Stimulated activated CD4-positive, alpha-beta T cell treated with anti-CD3 and anti-CD28 coated beads, Interleukin-2, amount 100 ng/mL, for 4 hours (primary cell): ENCODE measurements around the gene CTSC.
"Not testable (repeated sequence)": the region's sequence is repeated elsewhere in the genome, so short reads cannot be mapped to it uniquely, and the experiment has no call there.

Source experiments
- DNase-seq: peaks from one replicate; pipeline ENCODE4 v3.0.0-alpha.2; 2020; ENCODE audit warnings: low read depth

The CTSC gene

DNA sequence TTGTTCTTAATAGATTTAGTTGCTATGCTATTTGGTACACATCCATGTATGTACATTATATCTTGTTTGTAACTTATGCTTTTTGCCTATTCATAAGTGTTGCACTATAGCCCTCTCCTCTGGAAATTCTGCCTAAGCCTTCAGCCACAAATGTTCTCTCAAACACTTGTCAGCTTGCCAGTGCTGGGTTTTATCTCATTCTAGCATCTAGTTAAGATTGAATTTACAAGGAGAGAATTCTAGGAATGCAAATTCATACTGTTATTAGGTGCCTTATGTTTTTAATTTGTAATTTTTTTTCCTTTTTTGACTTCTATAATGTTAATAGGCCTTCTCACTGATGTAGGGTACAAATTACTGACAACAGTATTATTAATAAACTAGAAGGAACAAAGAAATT is 14.6 kb upstream of the CTSC start:
- no peak for DNase-seq

DNA sequence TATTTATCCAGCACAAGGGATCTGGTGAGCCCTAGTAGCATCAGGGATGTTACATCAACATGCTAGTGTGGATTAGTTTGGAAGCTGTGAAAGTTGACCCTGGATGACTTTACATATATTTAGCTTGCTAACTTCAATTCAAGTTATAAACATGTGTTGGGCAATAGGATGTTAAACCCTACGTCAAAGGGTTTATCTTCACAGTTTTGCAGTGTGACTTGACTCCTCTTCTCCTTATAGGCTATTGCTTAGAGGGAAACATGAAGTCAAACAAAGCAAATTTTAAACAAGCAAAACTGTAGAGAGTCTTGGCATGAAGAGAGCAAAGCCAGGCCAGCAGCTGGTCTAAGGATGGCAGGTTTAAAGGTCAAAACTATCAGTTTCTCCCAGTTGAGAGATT is 11.3 kb upstream of the CTSC start:
- no peak for DNase-seq

DNA sequence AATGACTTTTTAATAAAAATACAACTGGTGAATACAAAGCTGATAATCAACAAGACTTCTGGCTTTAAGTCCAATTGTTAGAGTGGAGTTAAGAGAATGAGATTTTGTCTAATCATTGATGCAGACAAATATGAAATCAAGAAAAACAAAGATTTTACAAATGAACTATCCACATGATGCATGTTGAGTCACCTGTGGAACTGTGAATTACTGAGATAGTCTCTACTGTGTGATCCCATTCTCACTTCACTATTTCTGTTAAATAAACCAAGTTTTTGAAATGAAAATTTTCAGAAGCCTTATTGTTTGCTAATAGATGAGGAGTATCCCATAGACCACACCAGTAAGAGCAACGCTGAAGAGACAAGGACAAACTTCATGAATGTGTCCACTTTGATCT is 8.4 kb upstream of the CTSC start:
- DNase-seq = no peak

DNA sequence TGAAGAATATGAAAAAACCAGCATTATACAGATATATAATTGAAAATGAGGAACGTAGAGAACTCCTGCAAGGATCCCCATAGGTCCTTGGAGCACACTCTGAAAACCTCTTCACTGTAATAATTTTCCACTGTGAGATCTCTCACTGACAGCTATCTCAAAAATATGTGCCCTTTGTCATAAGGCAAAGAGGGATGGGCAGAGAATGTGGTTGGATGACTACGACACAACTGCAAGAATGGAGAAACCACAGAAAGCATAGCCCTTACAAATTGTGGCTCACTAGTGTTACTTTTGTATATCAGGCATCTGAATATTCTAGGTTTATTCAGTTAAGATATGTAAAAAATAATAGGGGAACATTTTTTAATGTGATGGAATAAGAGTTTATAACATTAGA is 7.9 kb upstream of the CTSC start:
- no peak for DNase-seq

DNA sequence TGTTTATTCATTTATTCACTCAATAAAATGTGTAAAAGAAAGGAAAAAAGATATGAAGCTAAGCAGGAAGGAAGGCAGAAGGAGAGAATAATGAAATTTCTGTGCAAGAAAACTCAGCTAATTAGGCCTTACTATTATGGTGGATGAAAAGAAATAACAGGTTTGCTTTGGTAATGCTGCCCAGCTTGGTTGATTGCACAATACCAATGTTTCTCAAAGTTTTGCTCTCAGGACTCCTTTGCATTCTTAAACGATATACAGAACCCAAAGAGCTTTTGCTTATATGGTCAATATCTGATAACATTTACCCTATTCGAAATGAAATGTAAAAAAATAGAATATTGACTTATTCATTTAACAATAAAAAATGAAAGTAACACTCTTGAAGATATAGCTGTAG is 7.3 kb upstream of the CTSC start:
- no peak for DNase-seq

DNA sequence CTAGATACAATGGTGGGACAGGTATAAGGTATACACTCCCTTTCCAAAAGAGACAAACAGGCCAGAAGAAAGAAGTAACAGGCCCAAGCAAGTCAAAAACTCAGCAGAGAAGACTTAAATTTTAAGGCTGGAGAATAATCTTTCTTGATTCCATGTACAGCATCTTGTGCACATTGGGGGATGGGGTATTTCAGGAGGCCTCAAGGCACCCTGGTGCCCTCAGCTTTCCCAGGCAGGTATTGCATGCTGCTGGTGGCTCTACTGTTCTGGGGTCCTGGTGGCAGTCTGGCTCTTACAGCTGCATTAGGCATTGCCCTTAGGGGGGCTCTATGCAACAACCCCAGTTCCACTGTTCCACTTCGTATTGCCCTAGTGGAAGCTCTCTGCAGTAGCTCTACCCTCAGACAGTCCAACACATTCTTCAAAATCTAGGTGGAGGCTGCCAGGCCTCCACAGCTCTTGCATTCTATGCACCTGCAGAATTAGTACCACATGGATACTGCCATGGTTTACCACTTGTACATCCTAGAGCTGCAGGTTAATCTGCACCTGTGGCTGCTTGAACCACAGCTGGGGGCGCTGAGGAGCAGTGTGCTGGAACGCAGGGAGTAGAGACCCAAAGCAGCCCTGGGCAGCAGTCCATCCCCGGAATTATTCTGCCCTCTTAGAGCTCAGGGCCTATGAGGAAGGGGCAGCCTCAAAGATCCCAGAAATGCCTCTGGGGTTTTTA is 4.2 kb upstream of the CTSC start:
- no peak for DNase-seq

DNA sequence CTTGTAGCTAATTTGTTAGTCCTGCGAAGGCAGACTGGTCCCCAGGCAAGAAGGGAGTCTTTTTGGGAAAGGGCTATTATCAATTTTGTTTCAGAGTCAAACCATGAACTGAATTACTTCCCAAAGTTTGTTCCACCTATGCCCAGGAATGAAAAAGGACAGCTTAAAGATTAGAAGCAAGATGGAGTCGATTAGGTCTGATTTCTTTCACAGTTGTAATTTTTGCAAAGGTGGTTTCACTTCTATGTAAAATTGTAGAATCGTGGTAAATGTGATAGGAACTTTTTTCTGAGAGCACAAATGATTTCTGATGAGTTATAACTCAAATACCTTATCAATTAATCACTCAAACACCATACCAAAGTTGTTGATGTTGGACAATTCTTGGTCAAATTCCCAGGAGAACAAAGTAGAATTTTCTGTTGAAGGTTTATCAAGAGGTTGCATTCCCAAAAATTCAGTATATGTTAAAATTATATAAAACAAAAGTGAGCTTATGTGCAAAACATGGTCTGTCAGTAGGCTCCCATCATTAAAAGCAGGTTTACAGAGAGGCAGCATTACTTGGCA is 2.9 kb upstream of the CTSC start:
- DNase-seq = no peak

DNA sequence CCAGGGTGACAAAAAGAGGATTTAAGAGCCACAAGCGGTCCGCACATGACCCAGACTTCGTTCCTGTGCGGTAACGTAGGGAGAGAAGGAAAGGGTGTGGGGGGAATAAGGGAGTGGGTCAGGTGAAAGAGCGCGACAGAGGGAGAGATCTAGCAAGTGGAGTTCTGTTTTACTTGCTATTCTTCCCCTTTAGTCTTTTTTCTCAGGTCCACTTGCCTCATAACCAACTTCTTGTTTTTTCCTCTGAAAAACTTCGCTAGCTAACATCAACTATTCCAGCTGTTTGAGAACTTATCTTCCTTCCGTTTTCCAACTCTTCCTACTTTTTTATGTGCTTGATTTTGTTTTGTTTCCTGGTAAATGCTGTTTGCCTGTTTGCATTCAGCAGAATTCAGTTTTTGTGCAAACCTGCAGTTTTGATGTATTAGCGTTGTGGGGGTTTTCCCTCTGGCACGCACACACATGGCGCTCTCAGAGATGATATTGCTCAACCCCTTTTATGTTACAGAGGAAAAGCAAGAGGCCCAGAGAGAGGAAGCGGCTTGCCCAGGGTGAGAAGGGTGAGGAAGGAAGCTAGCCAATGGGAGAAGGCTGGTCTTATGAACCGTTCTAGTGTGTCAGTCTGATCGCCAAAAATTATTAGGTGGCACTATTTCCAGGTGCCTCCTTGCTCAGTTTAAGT is 592 bp upstream of the CTSC start:
- DNase-seq = peak; percentile 31

DNA sequence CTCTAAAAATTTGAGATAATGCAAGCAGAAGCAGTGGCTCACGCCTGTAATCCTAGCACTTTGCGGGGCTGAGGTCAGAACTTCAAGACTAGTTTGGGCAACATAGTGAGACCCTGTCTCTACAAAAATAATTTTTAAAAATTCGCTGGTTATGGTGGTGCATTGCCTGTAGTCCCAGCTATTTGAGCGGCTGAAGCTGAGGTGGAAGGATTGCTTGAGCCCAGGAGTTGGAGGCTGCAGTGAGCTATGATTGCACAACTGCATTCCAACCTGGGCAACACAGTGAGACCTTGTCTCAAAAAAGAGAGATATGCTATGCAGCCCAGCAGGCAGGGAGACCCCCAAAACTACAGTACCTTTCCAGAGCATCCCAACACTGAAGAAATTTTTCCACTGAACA is 2.3 kb downstream of the CTSC start:
- no peak for DNase-seq

DNA sequence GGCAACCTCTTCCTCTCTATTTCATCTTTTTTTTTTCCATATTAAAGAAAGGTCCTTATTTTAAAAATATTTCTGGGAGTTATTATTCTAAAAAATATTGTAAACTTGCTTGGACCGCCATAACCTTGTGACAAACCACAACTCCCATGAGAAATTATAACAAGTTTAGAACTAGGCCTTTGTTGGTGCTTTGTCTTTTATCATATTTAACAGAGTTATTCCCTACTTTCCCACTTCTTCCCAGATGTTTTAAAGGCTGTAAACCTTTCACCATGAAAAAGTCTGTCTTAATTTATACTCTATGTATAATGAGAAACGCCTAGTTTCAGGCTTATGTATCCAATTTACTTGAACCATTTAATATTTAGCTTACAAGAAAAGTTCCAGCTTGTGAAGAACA is 3.7 kb downstream of the CTSC start:
- no peak for DNase-seq

DNA sequence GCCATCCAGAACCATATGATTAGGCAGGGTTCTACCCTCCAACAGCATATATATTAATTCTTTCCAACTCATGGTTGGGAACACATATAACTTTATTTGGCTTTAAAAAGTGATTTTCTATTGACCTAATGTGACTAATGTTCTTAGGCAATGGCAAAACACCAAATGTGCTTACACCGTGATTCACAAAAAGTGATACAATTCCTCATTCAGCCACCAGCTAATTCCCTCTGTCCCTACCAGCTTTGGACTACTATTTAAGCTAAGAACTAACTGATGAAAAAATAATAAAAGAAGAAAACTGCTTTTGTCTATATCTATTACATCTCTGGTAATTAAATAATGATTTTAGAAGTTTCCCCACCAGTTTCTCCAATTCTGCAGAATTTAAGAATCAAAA is 4.7 kb downstream of the CTSC start:
- DNase-seq = no peak

DNA sequence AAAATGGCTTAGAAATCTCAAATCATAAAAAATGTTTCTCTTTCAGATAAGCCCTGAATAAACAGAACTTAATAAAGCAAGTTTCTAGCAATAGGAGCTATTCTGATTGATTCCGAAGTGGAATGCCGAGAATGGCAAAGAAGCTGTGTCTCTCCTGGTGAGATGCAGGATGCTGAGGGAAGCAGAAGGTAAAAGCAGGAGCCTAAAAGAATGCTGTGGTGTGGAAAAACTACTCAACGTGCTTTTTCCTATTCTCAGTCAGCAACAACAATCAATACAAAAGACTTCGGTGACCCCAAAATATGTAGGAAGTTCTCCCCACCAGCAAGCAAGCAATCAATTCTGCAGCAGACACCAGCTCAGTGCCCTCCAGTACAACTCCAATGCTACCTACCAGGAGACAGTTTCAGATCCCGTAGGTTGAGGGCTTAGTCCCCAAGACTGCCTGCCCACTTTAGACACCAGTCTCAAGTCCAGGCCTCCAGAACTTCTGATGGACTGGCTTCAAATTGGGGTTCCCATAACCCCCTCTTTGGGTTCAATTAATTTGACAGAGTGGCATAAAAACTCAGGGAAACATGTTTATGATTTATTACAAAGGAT is 6.6 kb downstream of the CTSC start:
- no peak for DNase-seq

DNA sequence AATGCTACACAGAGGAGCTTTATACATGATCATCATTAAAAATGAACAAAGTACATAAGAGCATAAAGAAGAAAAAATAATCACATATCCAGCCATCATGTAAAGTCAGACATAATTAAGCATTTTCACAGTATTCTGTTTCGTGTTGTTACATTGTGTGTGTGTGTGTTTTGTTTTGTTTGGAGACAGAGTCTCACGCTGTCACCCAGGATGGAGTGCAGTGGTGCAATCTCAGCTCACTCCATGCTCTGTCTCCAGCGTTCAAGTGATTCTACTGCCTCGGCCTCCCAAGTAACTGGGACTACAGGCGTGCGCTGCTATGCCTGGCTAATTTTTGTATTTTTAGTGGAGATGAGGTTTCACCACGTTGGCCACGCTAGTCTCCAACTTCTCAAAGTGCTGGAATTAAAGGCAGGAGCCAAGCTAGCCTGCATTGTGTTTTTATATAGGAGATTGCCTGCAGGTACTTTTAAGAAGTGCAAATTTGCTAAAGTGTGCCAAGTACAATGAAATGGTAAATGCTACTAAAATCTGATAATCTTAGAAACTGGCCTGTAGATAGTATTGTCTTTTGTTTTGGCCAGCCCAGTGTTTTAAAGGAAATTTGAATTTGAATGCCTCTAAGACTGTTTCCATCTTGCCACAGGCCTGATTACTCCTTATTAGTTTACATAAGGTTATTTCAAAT is 7.8 kb downstream of the CTSC start:
- DNase-seq = no peak

DNA sequence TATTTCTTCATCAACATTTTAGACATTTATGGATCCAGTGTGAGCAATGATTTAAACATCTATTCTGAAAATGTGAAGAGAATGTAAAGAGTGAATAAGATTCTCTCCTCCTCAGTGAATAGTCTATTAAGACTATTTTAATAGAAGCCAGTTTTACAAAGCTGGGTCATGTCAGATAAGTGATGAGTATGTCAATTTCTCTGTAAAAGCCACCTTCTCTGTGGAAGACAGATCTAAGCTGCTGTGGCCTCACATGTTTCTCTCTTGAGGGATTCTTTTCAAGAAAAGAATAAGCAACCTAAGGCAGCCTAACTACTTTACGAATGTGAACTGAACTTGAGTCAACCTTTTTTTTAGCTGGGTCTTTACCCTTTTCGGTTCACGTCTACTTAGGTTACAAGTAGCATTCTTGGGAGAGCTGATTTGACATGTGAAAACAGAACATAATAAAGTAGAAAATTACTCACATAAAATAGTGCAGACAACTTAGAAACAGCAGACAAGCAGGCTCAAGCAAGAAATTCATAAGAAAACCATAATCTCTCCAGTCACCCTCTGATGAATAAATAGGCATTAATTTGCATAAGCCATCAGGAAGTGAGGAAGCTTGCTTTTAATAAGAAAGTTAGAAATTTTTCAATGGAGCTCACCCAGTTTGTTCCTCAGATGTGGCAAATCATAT is 9.9 kb downstream of the CTSC start:
- no peak for DNase-seq

DNA sequence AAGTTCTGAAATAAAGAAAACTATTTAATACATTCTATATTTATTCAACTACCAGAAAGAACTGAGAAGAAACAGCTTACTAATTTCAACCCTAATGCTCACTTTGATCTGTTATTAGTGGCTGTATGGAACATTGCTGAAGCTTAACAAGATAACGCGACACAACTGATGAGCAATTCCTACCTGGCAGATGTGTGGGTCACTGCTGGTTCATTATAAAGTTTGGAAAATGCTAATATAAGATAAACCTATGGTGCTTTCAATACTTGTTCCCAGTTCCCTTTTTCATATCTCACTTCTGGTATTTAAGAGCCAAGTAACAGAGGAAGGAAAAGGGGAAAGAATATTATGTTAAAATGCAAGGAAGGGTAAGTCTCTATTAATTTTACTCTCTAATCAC is 10.5 kb downstream of the CTSC start:
- no peak for DNase-seq

DNA sequence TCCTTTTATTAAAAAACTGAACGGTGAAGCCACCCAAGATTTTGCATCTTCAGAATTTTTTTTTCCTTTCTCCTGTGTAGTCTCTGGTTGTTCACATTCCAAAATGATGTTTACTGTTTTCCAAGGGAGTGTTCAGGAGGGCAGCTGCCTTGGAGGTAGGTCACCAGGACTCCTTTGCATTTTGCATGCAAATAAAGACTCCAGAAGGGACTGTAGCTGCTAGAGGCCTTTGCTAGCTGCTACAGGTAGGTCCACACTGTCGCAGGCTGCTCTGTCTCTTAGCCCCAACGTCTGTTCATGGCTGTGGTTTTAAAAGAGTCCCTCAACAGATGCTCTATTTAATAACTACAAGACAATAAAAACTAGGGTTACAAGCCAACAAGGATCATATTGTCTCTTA is 11.4 kb downstream of the CTSC start:
- DNase-seq = no peak

DNA sequence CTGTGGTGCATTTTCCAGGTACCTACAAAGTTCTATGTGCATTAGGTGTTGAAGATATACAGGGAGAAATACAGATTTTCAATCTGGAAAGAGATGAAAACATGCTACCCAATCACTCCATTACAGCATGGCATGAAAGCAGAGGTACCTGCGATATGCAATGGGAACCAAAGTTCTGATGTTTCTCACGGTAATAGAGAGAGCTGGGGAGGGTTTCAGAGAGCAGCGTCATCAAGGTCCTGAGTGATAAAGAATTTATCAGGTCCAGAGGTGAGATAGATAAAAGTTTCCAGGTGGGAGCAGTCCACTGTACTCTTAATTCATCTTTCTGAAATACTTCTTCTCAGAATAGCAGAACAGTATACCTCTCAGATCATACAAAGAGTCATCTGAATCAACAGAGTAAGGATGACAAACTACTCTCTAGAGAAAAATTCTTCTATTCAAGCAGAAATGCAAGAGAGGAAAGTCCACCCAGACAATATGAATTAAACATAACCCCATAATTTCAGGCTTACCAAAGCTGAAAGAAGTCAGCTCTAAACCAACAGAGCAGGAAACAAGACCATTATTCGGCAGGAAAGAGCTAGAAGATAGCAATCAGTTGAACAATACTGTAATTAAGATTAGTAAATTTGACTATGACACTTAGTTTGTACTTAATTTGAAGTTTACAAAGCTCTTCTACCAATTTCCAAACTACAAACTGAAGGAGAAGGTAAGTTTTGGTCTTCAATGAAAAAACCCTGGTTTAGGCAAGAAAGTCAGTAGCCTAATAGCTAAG is 12.8 kb downstream of the CTSC start:
- DNase-seq = no peak

DNA sequence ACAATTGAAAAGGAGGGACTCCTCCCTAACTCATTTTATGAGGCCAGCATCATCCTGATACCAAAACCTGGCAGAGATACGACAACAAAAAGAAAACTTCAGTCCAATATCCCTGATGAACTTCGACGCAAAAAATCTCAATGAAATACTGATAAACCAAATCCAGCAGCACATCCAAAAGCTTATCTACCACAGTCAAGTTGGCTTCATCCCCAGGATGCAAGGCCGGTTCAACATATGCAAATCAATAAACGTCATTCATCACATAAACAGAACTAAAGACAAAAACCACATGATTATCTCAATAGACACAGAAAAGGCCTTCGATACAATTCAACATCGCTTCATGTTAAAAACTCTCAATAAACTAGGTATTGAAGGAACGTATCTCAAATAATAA is 14.7 kb downstream of the CTSC start:
- DNase-seq = not testable (repeated sequence)

DNA sequence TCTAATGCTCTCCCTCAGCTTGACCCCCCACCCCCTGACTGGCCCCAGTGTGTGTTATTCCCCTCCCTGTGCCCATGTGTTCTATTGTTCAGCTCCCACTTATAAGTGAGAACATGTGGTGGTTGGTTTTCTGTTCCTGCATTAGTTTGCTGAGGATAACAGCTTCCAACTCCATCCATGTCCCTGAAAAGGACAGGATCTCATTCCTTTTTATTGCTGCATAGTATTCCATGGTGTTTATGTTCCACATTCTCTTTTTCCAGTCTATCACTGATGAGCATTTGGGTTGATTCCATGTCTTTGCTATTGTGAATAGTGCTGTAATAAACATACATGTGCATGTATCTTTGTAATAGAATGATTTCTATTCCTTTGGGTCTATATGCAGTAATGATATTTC is 16.1 kb downstream of the CTSC start:
- not testable (repeated sequence) for DNase-seq

DNA sequence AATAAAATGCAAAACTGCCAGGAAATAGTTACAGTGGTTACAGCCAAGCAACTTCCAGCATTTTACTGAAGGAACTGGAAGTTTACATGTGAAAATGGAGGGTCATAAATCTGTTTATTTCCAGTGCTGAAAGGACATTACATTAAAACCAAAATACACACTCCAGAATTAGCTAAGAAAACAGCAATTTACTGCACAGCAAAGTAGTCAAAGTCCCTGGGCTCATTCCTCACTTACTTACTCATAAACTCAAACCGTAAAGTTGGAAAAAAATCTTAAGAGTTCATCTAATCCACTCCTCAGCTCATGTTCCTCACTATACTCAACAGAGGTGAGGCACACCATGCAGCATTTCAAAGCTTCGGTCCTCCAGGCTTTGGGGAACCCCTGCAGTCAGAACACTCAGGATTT is 17.4 kb downstream of the CTSC start:
- DNase-seq = no peak

DNA sequence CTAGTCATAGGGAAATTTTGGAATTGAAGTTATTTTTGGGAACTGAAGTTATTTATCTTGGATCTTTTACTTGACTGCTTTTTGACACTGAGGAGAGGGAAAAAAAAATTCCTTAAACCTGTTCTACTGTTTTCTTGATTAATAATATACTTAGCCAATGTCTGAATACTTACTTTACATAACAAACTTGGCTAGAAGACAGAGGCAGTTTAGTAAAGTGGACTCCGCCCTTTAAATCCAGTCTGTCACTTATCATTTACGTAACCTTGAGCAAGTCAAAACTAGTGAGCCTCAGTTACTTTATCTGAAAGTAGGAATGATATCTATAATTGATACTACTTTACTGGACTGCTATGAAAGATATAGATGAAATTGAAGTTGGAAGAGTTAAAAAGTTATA is 19.5 kb downstream of the CTSC start:
- no peak for DNase-seq
